NK-92 treated with Interleukin-12 subunit alpha and Interleukin-12 subunit beta, amount 100 ng/mL, for 24 hours (cell line): ENCODE data around the gene ADARB2.

Experiments
- DNase-seq: peaks from one replicate; lab custom pipeline; 2025; lab: John Stamatoyannopoulos, UW

Gene ADARB2

GRCh38 chr10:1525354-1526162 is 211.8 kb downstream of the ADARB2 start:
- no peak for DNase-seq

DNA sequence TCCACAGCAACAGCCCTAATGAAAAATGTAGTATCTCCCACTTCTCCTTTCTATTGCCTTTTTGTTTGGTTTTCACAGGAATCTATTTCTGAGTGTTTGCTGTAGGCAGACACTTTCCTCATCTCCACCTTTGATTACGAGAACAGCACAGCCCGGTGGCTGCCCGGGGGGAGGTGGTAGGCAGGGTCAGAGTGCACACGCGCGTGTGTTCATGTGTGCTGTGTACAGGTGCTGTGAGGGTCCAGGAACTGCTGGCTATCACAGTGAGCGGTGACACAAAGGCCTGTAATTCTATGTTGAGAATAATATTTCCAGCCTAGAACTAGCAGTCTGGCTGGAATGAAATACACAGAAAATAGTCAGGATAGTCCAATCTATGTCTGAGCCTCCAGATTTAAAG is 212.8 kb downstream of the ADARB2 start:
- no peak for DNase-seq

DNA sequence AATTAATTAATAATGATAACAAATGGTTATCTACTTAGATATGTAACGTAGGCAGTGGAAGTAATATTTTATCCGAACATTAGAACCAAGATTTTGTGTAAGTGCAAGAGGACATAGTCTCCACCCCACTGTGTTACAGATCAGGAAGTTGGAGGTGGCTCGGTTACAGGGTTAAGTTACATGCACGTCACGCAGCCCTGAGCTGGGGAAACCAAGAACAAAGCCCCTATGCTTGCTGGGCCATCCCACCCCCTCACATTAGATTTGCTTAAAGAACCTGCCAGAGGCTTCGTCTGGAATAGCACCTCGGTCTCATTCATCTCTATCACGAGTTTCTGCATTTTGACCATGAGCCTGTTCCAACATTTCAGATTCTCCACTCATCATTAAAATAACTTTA is 214.1 kb downstream of the ADARB2 start:
- DNase-seq: no peak

DNA sequence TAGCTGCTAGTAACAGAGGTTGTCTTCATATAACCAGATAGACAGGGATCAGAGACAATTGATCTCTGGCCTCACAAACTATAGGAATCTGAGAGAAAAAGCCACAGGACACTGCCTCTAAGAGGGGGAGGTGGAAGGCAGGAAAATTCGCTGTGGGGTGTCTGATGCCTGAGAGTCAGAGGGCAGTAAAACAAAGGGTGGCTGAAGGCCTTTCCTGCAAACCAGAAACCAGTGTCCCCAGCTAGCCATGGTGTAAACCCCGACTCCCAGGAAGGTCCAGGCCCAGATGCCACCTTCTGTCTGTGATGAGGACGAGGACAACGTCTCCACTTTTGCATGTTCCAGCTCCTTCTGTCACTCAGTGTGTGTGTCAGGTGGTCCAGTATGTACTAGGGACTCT is 215.1 kb downstream of the ADARB2 start:
- no peak for DNase-seq

GRCh38 chr10:1521741-1522140 is 215.6 kb downstream of the ADARB2 start:
- DNase-seq: no peak

- DNase-seq: no peak
Measured at GRCh38 chr10:1520909-1521565, 216.3 kb downstream of the ADARB2 start.

- DNase-seq: no peak
Measured at GRCh38 chr10:1519391-1519790, 217.9 kb downstream of the ADARB2 start.

GRCh38 chr10:1517684-1518083 is 219.6 kb downstream of the ADARB2 start:
- no peak for DNase-seq

GRCh38 chr10:1516492-1517165 is 220.7 kb downstream of the ADARB2 start:
- no peak for DNase-seq

- no peak for DNase-seq
Measured at GRCh38 chr10:1515780-1516491, 221.4 kb downstream of the ADARB2 start.

DNA sequence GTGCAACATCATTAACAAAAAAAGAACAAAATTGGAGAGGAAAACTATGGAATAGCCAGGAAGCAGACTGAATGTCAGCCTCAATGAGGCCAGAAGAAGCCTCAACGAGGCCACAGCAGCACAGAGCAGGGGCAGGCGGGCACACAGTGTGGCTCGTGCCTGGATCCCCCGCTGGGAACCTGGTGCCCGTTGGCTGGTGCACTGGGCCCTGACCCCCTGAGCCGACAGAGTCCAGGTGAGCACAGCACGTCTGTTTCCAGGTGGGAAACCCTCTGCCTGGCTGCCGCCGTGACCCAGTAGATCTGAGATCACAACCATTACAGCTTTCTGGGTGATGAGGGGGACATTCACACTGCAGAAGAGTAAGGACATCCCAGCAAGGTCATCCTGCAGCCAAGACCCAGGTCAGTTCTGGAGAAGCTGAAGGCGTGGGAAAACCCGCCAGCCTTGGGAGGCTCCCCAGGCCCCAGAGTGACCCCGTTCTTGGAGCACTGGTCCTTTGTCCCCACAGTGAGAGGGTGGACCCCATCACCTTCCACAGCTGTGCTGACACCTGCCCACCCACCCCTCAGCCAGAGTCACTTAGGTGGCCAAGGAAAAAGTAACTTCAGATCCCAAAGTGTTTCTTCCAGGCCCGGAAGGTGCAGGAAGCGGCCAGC is 222.1 kb downstream of the ADARB2 start:
- no peak for DNase-seq

DNA sequence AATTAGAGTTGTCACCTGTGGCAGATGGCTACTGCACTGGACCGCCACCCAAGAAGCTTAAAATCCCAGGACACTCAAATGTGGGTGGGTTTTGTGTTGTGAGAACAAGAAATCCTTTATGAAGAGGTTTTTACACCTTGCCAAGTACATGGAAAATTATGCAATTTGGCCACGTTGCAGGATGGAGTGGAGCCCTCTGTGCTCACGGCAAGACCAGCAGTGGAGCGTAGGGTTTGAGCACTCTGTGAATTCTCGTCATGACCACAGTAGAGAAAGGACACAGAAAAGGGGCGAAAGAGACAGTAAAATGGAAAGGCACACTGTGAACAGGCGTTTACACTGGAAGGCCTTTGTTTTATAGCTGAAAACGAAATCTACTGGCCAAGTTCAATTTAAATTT is 222.6 kb downstream of the ADARB2 start:
- no peak for DNase-seq

DNA sequence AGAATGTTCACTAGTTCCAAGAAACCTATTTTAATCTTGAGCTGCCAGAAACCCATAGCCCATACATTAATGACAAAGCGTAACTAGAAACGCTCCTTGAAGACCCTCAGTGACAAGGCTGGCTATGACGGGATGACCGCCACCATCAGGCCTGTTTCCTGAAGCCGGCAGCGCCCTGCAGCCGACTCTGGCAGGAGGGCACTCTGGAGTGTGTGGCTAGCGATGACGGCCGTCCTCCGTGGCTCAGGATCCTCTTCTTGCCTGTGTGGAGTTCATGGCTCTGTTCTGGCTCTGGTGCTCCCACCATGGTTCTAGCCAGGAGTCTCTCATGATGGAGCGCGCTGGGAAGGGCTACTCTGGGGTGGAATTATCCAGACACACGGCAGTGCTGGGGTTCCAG is 224.1 kb downstream of the ADARB2 start:
- no peak for DNase-seq

GRCh38 chr10:1509011-1509530 is 228.3 kb downstream of the ADARB2 start:
- no peak for DNase-seq

GRCh38 chr10:1508096-1508495 is 229.2 kb downstream of the ADARB2 start:
- no peak for DNase-seq

DNA sequence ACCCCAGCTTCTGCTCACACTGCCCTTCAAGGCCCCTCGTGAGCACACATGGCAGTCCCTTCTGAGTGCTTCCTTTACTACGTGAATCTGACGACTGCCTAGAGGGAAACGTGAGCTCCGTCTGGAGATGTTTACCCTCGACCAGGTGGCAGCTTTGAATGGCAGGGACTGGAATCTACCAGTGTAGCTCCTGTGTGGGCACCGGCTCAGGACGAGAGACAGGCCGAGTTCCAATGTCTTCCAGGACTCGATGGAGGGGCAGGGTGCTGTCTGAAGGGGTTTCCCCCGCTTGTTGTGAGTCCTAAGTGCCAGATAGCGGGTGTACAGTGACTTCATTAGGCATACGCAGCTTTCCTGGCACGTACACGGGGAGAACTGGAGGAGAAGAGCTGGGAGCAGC is 229.9 kb downstream of the ADARB2 start:
- no peak for DNase-seq

DNA sequence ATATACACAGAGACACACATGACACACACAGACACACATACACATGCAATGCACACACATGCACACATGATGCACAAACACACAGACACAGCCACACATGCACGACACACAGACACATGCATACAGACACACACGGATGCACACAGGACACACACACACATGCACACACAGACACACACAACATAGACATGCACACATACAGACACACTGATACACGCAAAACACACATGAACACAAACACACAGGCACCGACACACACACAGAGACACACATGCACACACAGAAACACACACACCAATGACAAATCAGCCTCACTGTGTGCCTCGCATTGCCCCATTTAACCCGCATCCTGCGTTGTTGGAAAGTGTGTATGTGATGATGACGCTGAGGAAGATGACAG is 232.4 kb downstream of the ADARB2 start:
- no peak for DNase-seq

- DNase-seq: no peak
Measured at GRCh38 chr10:1504286-1504685, 233.0 kb downstream of the ADARB2 start.

GRCh38 chr10:1502451-1502850 is 234.9 kb downstream of the ADARB2 start:
- no peak for DNase-seq

- DNase-seq: no peak
Measured at GRCh38 chr10:1499359-1499957, 237.9 kb downstream of the ADARB2 start.

GRCh38 chr10:1498746-1499358 is 238.5 kb downstream of the ADARB2 start:
- DNase-seq: no peak
